Liver (tissue), 9 donors: ENCODE measurements around the gene CFDP1. TPM values are rescaled to one million over a fixed set of nuclear protein-coding genes. Genes with fewer than 3 reads are reported as not detected.

ENCODE experiments used
- DNase-seq: peaks from one replicate; pipeline ENCODE4 v3.0.0-alpha.2; 2017; ENCODE audit warnings: low spot score
- H3K27ac ChIP-seq, 2 donors: one replicate each; pipeline ENCODE4 v1.7.0; 2013; ENCODE audit warnings: inconsistent platforms in 2 of 2, low read length in 2 of 2, control low read depth in 1 of 2, low read depth in 1 of 2, mild to moderate bottlenecking in 1 of 2
- H3K27me3 ChIP-seq, 4 donors: one replicate each; pipeline versions ENCODE4 v1.6.1 to v1.7.0; 2013; ENCODE audit warnings: low read length in 3 of 4, inconsistent platforms in 1 of 4, mild to moderate bottlenecking in 1 of 4, moderate library complexity in 1 of 4; ENCODE audit not compliant: control insufficient read depth in 4 of 4, insufficient read depth in 4 of 4
- H3K36me3 ChIP-seq, 4 donors: one replicate each; pipeline versions ENCODE4 v1.6.1 to v1.7.0; 2013; ENCODE audit warnings: low read length in 3 of 4, mild to moderate bottlenecking in 3 of 4, low read depth in 1 of 4, moderate library complexity in 1 of 4; ENCODE audit not compliant: control insufficient read depth in 4 of 4, insufficient read depth in 3 of 4
- H3K4me1 ChIP-seq, 4 donors: one replicate each; pipeline versions ENCODE4 v1.6.1 to v1.7.0; 2013; ENCODE audit warnings: low read length in 3 of 4, mild to moderate bottlenecking in 3 of 4, moderate library complexity in 1 of 4; ENCODE audit not compliant: control insufficient read depth in 4 of 4, insufficient read depth in 4 of 4
- H3K4me3 ChIP-seq, 3 donors: one replicate each; pipeline versions ENCODE4 v1.6.1 to v1.7.0; 2013; ENCODE audit warnings: low read length in 3 of 3, control low read depth in 1 of 3, low read depth in 1 of 3, mild to moderate bottlenecking in 1 of 3
- H3K9ac ChIP-seq, 2 donors: one replicate each; pipeline ENCODE4 v1.7.0; 2013; ENCODE audit warnings: low read length in 2 of 2, mild to moderate bottlenecking in 2 of 2, moderate library complexity in 2 of 2, control low read depth in 1 of 2, low read depth in 1 of 2
- H3K9me3 ChIP-seq, 4 donors: one replicate each; pipeline versions ENCODE4 v1.6.1 to v1.7.0; 2013; ENCODE audit warnings: low read length in 3 of 4; ENCODE audit not compliant: control insufficient read depth in 4 of 4
- EGR1 ChIP-seq, 2 donors: IDR thresholded peaks; 2 replicates each; pipeline ENCODE4 v1.6.1; 2016 to 2018; ENCODE audit warnings: antibody characterized with exemption in 2 of 2, low read depth in 2 of 2
- FOXA1 ChIP-seq: IDR thresholded peaks from 2 replicates; pipeline ENCODE4 v1.6.1; 2016; ENCODE audit warnings: antibody characterized with exemption
- FOXA2 ChIP-seq: IDR thresholded peaks from 2 replicates; pipeline ENCODE4 v1.6.1; 2016; ENCODE audit warnings: antibody characterized with exemption
- GABPA ChIP-seq, 2 donors: IDR thresholded peaks in 1 of 2; conservative IDR thresholded peaks in 1 of 2; 2 replicates each; pipeline ENCODE4 v1.6.1; 2016; ENCODE audit warnings: antibody characterized with exemption in 2 of 2, mild to moderate bottlenecking in 1 of 2, moderate library complexity in 1 of 2
- HNF4A ChIP-seq, 2 donors: conservative IDR thresholded peaks; 2 replicates each; pipeline ENCODE4 v1.6.1; 2016; ENCODE audit warnings: antibody characterized with exemption in 2 of 2, mild to moderate bottlenecking in 2 of 2
- HNF4G ChIP-seq: IDR thresholded peaks from 2 replicates; pipeline ENCODE4 v1.6.1; 2016; ENCODE audit warnings: antibody characterized with exemption
- JUND ChIP-seq, 2 donors: IDR thresholded peaks; 2 replicates each; pipeline ENCODE4 v1.6.1; 2016; ENCODE audit warnings: antibody characterized with exemption in 2 of 2
- NR2F2 ChIP-seq: IDR thresholded peaks from 2 replicates; pipeline ENCODE4 v1.6.1; 2016; ENCODE audit warnings: antibody characterized with exemption
- RAD21 ChIP-seq, 2 donors: IDR thresholded peaks; 2 replicates each; pipeline ENCODE4 v1.6.1; 2016; ENCODE audit warnings: antibody characterized with exemption in 2 of 2, mild to moderate bottlenecking in 2 of 2
- RXRA ChIP-seq, 2 donors: IDR thresholded peaks; 2 replicates each; pipeline ENCODE4 v1.6.1; 2017 to 2018; ENCODE audit warnings: antibody characterized with exemption in 2 of 2, mild to moderate bottlenecking in 1 of 2
- SP1 ChIP-seq: IDR thresholded peaks from 2 replicates; pipeline ENCODE4 v1.6.1; 2018; ENCODE audit warnings: antibody characterized with exemption, mild to moderate bottlenecking
- TAF1 ChIP-seq: conservative IDR thresholded peaks from 2 replicates; pipeline ENCODE4 v1.6.1; 2016; ENCODE audit warnings: antibody characterized with exemption, mild to moderate bottlenecking
- YY1 ChIP-seq: IDR thresholded peaks from 2 replicates; pipeline ENCODE4 v1.6.1; 2016; ENCODE audit warnings: antibody characterized with exemption, mild to moderate bottlenecking
- WGBS: extraction: QIAGEN DNeasy Blood & Tissue Kit; methylation state at CpG from one replicate; pipeline ENCODE4 v1.1.7; 2013; 5-methylcytosine and 5-hydroxymethylcytosine counted together
- polyA plus RNA-seq, 2 donors: library from polyadenylated mRNA; stranded (reverse) in 1 of 2; unstranded in 1 of 2; fragments of 200-250 nt in 1 of 2; fragments of >200 nt in 1 of 2; fragmentation: Nextera tagmentation in 1 of 2; extraction: Ambion mirVana in 1 of 2; gene quantifications; one replicate each; pipeline versions ENCODE4 v1.2.1 to v1.2.3, GENCODE V29; 2013 to 2015
- total RNA-seq, 2 donors: library from RNA; depleted of rRNA; stranded (reverse); fragments of >200 nt; gene quantifications; one replicate each; pipeline ENCODE4 v1.2.3, GENCODE V29; 2014
- TF ChIP-seq, protein P1 (sequence below): IDR thresholded peaks from 2 replicates; pipeline ENCODE4 v1.6.1; 2016; ENCODE audit warnings: antibody characterized with exemption
- TF ChIP-seq, protein P2 (sequence below): IDR thresholded peaks from 2 replicates; pipeline ENCODE4 v1.6.1; 2016; ENCODE audit warnings: antibody characterized with exemption
- TF ChIP-seq, protein P3 (sequence below): fragments of 150-350 bp; IDR thresholded peaks from 2 replicates; pipeline ENCODE4 v1.5.1; 2017; ENCODE audit warnings: improper control_type of control experiment, low read depth, low read length; ENCODE audit not compliant: missing input control
- TF ChIP-seq, protein P4 (sequence below): IDR thresholded peaks from 2 replicates; pipeline ENCODE4 v1.6.1; 2016; ENCODE audit warnings: antibody characterized with exemption
- TF ChIP-seq, protein P5 (sequence below): IDR thresholded peaks from 2 replicates; pipeline ENCODE4 v1.6.1; 2016; ENCODE audit warnings: antibody characterized with exemption, mild to moderate bottlenecking
- donor health status: healthy.
- donor health status: healthy.
- donor health status: healthy.
- donor health status: healthy.
- donor health status: healthy.

Gene CFDP1
- total and polyA plus RNA-seq, 4 donors, result 20.5 to 49.2 (median 33.9) TPM

DNA sequence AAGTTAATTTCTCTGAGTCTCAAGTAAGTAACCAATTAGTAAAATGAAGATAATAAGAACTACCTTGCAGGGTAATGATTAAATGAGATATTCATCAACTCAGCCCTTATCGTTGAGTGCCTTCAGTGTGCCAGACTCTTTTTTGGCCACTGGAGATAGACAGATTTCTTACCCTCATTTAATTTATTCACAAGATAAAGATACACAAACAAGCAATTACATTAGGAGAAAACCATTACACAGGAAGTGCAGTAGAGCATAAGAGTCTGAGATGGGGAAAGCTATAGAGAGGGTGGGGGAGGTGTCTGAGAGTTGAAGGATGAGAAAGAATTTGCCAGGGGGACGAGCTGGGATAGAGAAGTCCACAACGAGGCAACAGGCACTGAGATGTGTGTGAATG is 109.4 kb downstream of the CFDP1 start:
- Histone ChIP-seq H3K27ac (no peak overlapping the region), H3K9me3 (no peaks in the 10 kb centered on the region), H3K9ac (no peak overlapping the region), H3K27me3 (no peaks in the 10 kb centered on the region), H3K36me3 (no peaks in the 10 kb centered on the region), H3K4me3 (no peak overlapping the region), H3K4me1 (peaks cover 0 to 11% (median 1%) of the 10 kb centered on the region in 4 donors)
- WGBS, result 85% methylated on average over 3 of the region's 3 CpGs
- DNase-seq, result no peak
- TF ChIP-seq SP1, result no peak
- TF ChIP-seq NR2F2, result no peak
- no peak for TF ChIP-seq TAF1
- TF ChIP-seq HNF4G, result no peak

DNA sequence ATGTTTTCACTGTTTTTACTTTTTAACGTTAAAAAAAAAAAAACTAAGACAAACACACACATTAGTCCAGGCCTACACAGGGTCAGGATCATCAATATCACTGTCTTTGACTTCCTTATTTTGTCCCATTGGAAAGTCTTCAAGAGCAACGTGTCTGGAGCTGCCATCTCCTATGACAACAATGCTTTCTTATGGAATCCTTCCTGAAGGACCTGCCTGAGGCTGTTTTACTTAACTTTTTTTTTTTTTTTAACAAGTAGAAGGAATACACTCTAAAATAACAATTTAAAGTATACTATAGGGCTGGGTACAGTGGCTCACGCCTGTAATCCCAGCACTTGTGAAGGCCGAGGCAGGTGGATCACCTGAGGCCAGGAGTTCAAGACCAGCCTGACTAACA is 110.1 kb downstream of the CFDP1 start:
- no peak for TF ChIP-seq FOXA2
- TF ChIP-seq, protein P1, sequence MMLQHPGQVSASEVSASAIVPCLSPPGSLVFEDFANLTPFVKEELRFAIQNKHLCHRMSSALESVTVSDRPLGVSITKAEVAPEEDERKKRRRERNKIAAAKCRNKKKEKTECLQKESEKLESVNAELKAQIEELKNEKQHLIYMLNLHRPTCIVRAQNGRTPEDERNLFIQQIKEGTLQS, result no peak
- TF ChIP-seq, protein P2, sequence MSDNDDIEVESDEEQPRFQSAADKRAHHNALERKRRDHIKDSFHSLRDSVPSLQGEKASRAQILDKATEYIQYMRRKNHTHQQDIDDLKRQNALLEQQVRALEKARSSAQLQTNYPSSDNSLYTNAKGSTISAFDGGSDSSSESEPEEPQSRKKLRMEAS, result no peak
- TF ChIP-seq HNF4G, result no peak
- TF ChIP-seq GABPA (IDR thresholded peaks at IDR 0.05 in 1 of 2, conservative IDR thresholded peaks at IDR 0.05 in 1 of 2), result no peak
- TF ChIP-seq SP1, result no peak
- TF ChIP-seq FOXA1, result no peak
- no peak for TF ChIP-seq RAD21 (IDR thresholded peaks at IDR 0.05)
- no peak for TF ChIP-seq NR2F2
- no peak for TF ChIP-seq YY1
- TF ChIP-seq EGR1 (IDR thresholded peaks at IDR 0.05; ENCODE audit: low read depth in 2 of 2), result no peak
- TF ChIP-seq, protein P3, sequence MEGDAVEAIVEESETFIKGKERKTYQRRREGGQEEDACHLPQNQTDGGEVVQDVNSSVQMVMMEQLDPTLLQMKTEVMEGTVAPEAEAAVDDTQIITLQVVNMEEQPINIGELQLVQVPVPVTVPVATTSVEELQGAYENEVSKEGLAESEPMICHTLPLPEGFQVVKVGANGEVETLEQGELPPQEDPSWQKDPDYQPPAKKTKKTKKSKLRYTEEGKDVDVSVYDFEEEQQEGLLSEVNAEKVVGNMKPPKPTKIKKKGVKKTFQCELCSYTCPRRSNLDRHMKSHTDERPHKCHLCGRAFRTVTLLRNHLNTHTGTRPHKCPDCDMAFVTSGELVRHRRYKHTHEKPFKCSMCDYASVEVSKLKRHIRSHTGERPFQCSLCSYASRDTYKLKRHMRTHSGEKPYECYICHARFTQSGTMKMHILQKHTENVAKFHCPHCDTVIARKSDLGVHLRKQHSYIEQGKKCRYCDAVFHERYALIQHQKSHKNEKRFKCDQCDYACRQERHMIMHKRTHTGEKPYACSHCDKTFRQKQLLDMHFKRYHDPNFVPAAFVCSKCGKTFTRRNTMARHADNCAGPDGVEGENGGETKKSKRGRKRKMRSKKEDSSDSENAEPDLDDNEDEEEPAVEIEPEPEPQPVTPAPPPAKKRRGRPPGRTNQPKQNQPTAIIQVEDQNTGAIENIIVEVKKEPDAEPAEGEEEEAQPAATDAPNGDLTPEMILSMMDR, result no peak
- no peak for TF ChIP-seq TAF1
- TF ChIP-seq RXRA (IDR thresholded peaks at IDR 0.05), result no peak
- no peak for TF ChIP-seq HNF4A (conservative IDR thresholded peaks at IDR 0.05)
- TF ChIP-seq JUND (IDR thresholded peaks at IDR 0.05), result no peak
- TF ChIP-seq, protein P4, sequence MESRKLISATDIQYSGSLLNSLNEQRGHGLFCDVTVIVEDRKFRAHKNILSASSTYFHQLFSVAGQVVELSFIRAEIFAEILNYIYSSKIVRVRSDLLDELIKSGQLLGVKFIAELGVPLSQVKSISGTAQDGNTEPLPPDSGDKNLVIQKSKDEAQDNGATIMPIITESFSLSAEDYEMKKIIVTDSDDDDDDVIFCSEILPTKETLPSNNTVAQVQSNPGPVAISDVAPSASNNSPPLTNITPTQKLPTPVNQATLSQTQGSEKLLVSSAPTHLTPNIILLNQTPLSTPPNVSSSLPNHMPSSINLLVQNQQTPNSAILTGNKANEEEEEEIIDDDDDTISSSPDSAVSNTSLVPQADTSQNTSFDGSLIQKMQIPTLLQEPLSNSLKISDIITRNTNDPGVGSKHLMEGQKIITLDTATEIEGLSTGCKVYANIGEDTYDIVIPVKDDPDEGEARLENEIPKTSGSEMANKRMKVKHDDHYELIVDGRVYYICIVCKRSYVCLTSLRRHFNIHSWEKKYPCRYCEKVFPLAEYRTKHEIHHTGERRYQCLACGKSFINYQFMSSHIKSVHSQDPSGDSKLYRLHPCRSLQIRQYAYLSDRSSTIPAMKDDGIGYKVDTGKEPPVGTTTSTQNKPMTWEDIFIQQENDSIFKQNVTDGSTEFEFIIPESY, result no peak
- TF ChIP-seq, protein P5, sequence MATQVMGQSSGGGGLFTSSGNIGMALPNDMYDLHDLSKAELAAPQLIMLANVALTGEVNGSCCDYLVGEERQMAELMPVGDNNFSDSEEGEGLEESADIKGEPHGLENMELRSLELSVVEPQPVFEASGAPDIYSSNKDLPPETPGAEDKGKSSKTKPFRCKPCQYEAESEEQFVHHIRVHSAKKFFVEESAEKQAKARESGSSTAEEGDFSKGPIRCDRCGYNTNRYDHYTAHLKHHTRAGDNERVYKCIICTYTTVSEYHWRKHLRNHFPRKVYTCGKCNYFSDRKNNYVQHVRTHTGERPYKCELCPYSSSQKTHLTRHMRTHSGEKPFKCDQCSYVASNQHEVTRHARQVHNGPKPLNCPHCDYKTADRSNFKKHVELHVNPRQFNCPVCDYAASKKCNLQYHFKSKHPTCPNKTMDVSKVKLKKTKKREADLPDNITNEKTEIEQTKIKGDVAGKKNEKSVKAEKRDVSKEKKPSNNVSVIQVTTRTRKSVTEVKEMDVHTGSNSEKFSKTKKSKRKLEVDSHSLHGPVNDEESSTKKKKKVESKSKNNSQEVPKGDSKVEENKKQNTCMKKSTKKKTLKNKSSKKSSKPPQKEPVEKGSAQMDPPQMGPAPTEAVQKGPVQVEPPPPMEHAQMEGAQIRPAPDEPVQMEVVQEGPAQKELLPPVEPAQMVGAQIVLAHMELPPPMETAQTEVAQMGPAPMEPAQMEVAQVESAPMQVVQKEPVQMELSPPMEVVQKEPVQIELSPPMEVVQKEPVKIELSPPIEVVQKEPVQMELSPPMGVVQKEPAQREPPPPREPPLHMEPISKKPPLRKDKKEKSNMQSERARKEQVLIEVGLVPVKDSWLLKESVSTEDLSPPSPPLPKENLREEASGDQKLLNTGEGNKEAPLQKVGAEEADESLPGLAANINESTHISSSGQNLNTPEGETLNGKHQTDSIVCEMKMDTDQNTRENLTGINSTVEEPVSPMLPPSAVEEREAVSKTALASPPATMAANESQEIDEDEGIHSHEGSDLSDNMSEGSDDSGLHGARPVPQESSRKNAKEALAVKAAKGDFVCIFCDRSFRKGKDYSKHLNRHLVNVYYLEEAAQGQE, result no peak
- Histone ChIP-seq H3K27ac (no peak overlapping the region), H3K4me3 (no peak overlapping the region), H3K36me3 (no peaks in the 10 kb centered on the region), H3K4me1 (peaks cover 0 to 11% (median 1%) of the 10 kb centered on the region in 4 donors), H3K27me3 (no peaks in the 10 kb centered on the region), H3K9me3 (no peaks in the 10 kb centered on the region), H3K9ac (no peak overlapping the region)
- DNase-seq, result no peak
- 81% methylated on average over 4 of the region's 4 CpGs for WGBS
